HEK293 (cell line): ENCODE data around the gene DMD.

Experiments
- CTCF ChIA-PET: fragments of 350-600 bp; formaldehyde crosslinking; extraction: SDS; loops from one replicate; lab custom pipeline; 2021; ENCODE audit warnings: antibody characterized with exemption; lab: Yijun Ruan, JAX
- POLR2A ChIA-PET: fragments of 300-600 bp; formaldehyde crosslinking; extraction: SDS; loops from one replicate; lab custom pipeline; 2020; ENCODE audit warnings: antibody characterized with exemption, inconsistent platforms; lab: Yijun Ruan, JAX
- H3K27ac ChIP-seq: fragments of 200-500 bp; sonication (Bioruptor generic); 2 replicates; pipeline ENCODE4 v1.5.1; 2014; ENCODE audit warnings: low read depth, low read length, control low read depth, inconsistent platforms; ENCODE audit errors: extremely low read depth
- H3K36me3 ChIP-seq, 2 experiments: fragments of 200-500 bp in 1 of 2; sonication (Bioruptor generic) in 1 of 2; 1 replicate in 1 of 2; 2 replicates in 1 of 2; pipeline ENCODE4 v1.5.1; 2014 to 2017; ENCODE audit warnings: inconsistent platforms in 2 of 2, low read length in 2 of 2; ENCODE audit not compliant: control insufficient read depth in 2 of 2, insufficient read depth in 1 of 2
- H3K4me1 ChIP-seq: fragments of 200-500 bp; sonication (Bioruptor generic); 2 replicates; pipeline ENCODE4 v1.5.1; 2014; ENCODE audit warnings: mild to moderate bottlenecking, low read length, inconsistent platforms; ENCODE audit not compliant: control insufficient read depth, insufficient read depth
- H3K4me3 ChIP-seq: 2 replicates; pipeline ENCODE4 v1.5.1; 2011; ENCODE audit warnings: low read depth, mild to moderate bottlenecking, control low read depth, low read length, moderate library complexity
- H3K9me3 ChIP-seq: fragments of 200-500 bp; sonication (Bioruptor generic); 2 replicates; pipeline ENCODE4 v1.5.1; 2014; ENCODE audit warnings: low read depth, low read length, inconsistent platforms; ENCODE audit not compliant: control insufficient read depth, insufficient read depth
- CTCF ChIP-seq: fragments of 450-650 bp; formaldehyde crosslinking; IDR thresholded peaks from 2 replicates; pipeline ENCODE4 v1.5.1; 2016; ENCODE audit warnings: missing biosample characterization, missing genetic modification characterization
- KLF17 ChIP-seq: fragments of 450-650 bp; formaldehyde crosslinking; IDR thresholded peaks from 2 replicates; pipeline ENCODE4 v1.5.1; 2016; ENCODE audit warnings: missing biosample characterization, missing genetic modification characterization
- MEIS1 ChIP-seq: sonication (generic); formaldehyde crosslinking; IDR thresholded peaks from 2 replicates; pipeline ENCODE4 v1.8.1; 2022; ENCODE audit warnings: missing genetic modification reagents, mild to moderate bottlenecking, borderline replicate concordance
- PRDM10 ChIP-seq: fragments of 450-650 bp; formaldehyde crosslinking; IDR thresholded peaks from 2 replicates; pipeline ENCODE4 v1.5.1; 2016; ENCODE audit warnings: missing biosample characterization, missing genetic modification characterization
- SCRT2 ChIP-seq: fragments of 450-650 bp; formaldehyde crosslinking; IDR thresholded peaks from 2 replicates; pipeline ENCODE4 v1.5.1; 2016; ENCODE audit warnings: missing biosample characterization, missing genetic modification characterization
- ZBTB11 ChIP-seq: fragments of 450-650 bp; formaldehyde crosslinking; conservative IDR thresholded peaks from 2 replicates; pipeline ENCODE4 v1.5.1; 2016; ENCODE audit warnings: low read depth, missing biosample characterization, missing genetic modification characterization
- ZBTB44 ChIP-seq: fragments of 450-650 bp; IDR thresholded peaks from 2 replicates; pipeline ENCODE4 v1.5.1; 2018; ENCODE audit warnings: missing biosample characterization, mild to moderate bottlenecking, missing genetic modification characterization
- ZNF214 ChIP-seq: fragments of 450-650 bp; formaldehyde crosslinking; IDR thresholded peaks from 2 replicates; pipeline ENCODE4 v1.5.1; 2017; ENCODE audit warnings: missing biosample characterization, mild to moderate bottlenecking, missing genetic modification characterization, borderline replicate concordance
- ZNF274 ChIP-seq, 2 experiments: fragments of 200-500 bp in 1 of 2; fragments of 450-650 bp in 1 of 2; sonication (Bioruptor generic) in 1 of 2; formaldehyde crosslinking in 1 of 2; IDR thresholded peaks; 2 replicates each; pipeline versions ENCODE4 v1.5.1 to v1.6.1; 2014 to 2016; ENCODE audit warnings: borderline replicate concordance in 1 of 2, inconsistent platforms in 1 of 2, low read length in 1 of 2, missing biosample characterization in 1 of 2, missing genetic modification characterization in 1 of 2
- ZNF366 ChIP-seq: fragments of 450-650 bp; formaldehyde crosslinking; conservative IDR thresholded peaks from 2 replicates; pipeline ENCODE4 v1.5.1; 2016; ENCODE audit warnings: missing biosample characterization, missing genetic modification characterization
- ZNF37A ChIP-seq: fragments of 450-650 bp; IDR thresholded peaks from 2 replicates; pipeline ENCODE4 v1.5.1; 2018; ENCODE audit warnings: missing biosample characterization, missing genetic modification characterization
- ZNF544 ChIP-seq: fragments of 450-650 bp; formaldehyde crosslinking; IDR thresholded peaks from 2 replicates; pipeline ENCODE4 v1.5.0; 2017; ENCODE audit warnings: missing biosample characterization, missing genetic modification characterization
- ZNF548 ChIP-seq: fragments of 450-650 bp; formaldehyde crosslinking; IDR thresholded peaks from 2 replicates; pipeline ENCODE4 v1.5.1; 2016; ENCODE audit warnings: missing biosample characterization, missing genetic modification characterization
- ZNF571 ChIP-seq: fragments of 450-650 bp; formaldehyde crosslinking; IDR thresholded peaks from 2 replicates; pipeline ENCODE4 v1.5.0; 2017; ENCODE audit warnings: missing biosample characterization, missing genetic modification characterization
- ZNF626 ChIP-seq: fragments of 450-650 bp; sonication (Bioruptor Pico); formaldehyde crosslinking; IDR thresholded peaks from 2 replicates; pipeline ENCODE4 v1.5.1; 2018; ENCODE audit warnings: missing biosample characterization, missing genetic modification characterization, inconsistent platforms
- ZNF664 ChIP-seq: fragments of 450-650 bp; formaldehyde crosslinking; IDR thresholded peaks from 2 replicates; pipeline ENCODE4 v1.5.1; 2016; ENCODE audit warnings: missing biosample characterization, missing genetic modification characterization
- ZNF704 ChIP-seq: fragments of 450-650 bp; formaldehyde crosslinking; IDR thresholded peaks from 2 replicates; pipeline ENCODE4 v1.5.1; 2016; ENCODE audit warnings: missing biosample characterization, missing genetic modification characterization
- ZNF747 ChIP-seq: fragments of 450-650 bp; formaldehyde crosslinking; IDR thresholded peaks from 2 replicates; pipeline ENCODE4 v1.5.1; 2016; ENCODE audit warnings: missing biosample characterization, missing genetic modification characterization
- ZNF837 ChIP-seq: fragments of 450-650 bp; formaldehyde crosslinking; IDR thresholded peaks from 2 replicates; pipeline ENCODE4 v1.5.1; 2016; ENCODE audit warnings: missing biosample characterization, missing genetic modification characterization

Gene DMD

GRCh38 chrX:32842053-32842452, 369.3 kb downstream of the DMD start (continued):
- no peak for TF ChIP-seq ZNF704

GRCh38 chrX:32839781-32840180, 371.6 kb downstream of the DMD start:
- CTCF ChIA-PET: no interaction called here
- Histone ChIP-seq H3K9me3 (no peaks in the 10 kb centered on the region), H3K27ac (no peak overlapping the region), H3K36me3 (no peaks in the 10 kb centered on the region), H3K4me3 (no peak overlapping the region), H3K4me1 (no peaks in the 10 kb centered on the region)
- TF ChIP-seq ZNF544: no peak
- TF ChIP-seq ZNF571 (tag by site-specific recombination): no peak
- TF ChIP-seq CTCF (tag by site-specific recombination): no peak
- no peak for TF ChIP-seq ZNF747 (tag by site-specific recombination)
- TF ChIP-seq ZNF274 (IDR thresholded peaks at IDR 0.05; ENCODE audit: low read length): no peak
- no peak for TF ChIP-seq ZNF274 (tag by site-specific recombination; IDR thresholded peaks at IDR 0.05; ENCODE audit: borderline replicate concordance)
- POLR2A ChIA-PET: no interaction called here

- no peak overlapping the region for H3K4me3 ChIP-seq
- no peak overlapping the region for H3K27ac ChIP-seq
- ChIA-PET POLR2A (no interaction called here), CTCF (no interaction called here)
- H3K4me1 ChIP-seq: no peaks in the 10 kb centered on the region
- no peaks in the 10 kb centered on the region for H3K36me3 ChIP-seq
- H3K9me3 ChIP-seq: no peaks in the 10 kb centered on the region
- TF ChIP-seq KLF17 (tag by site-specific recombination) (no peak), SCRT2 (tag by site-specific recombination) (no peak), ZBTB44 (tag by site-specific recombination) (no peak), PRDM10 (tag by site-specific recombination) (no peak), ZBTB11 (tag by site-specific recombination) (no peak), ZNF548 (tag by site-specific recombination) (no peak), ZNF214 (tag by site-specific recombination) (no peak), ZNF664 (no peak), ZNF837 (tag by site-specific recombination) (no peak), MEIS1 (CRISPR knock-in tag) (no peak), ZNF37A (tag by site-specific recombination) (no peak), ZNF626 (tag by site-specific recombination) (no peak), ZNF366 (tag by site-specific recombination) (no peak)
Observed at GRCh38 chrX:32825009-32825408, 386.3 kb downstream of the DMD start.
